K562 (cell line): ENCODE results near the gene FOXL3. TPM values are rescaled to one million over a fixed set of nuclear protein-coding genes. Genes with fewer than 3 reads are reported as not detected.

Experiments
- ATAC-seq: fragments of 200-7000 bp; cut with Tn5 transposase; 3 replicates; pipeline ENCODE4 v1.9.1; 2020; ENCODE audit warnings: moderate library complexity
- BruUV-seq: library from RNA; stranded (reverse); fragments of 400-500 nt; replicated peaks from 2 replicates; lab custom pipeline; 2021; lab: Mats Ljungman, UMichigan
- CTCF ChIA-PET: fragments of 300-600 bp; formaldehyde crosslinking; extraction: SDS; loops from one replicate; lab custom pipeline; 2021; ENCODE audit warnings: low intra/inter-chr PET ratio; lab: Yijun Ruan, JAX
- POLR2A ChIA-PET: fragments of 300-600, 350-650 bp; sonication (Branson Sonifier 250); formaldehyde crosslinking; extraction: SDS; loops from one replicate; lab custom pipeline; 2021; ENCODE audit warnings: antibody characterized with exemption, inconsistent platforms; lab: Yijun Ruan, JAX
- DNase-seq, 4 experiments: peaks; one replicate each; pipeline versions ENCODE4 v3.0.0 to v3.0.0-alpha.2; 2011 to 2018; ENCODE audit warnings: low spot score in 3 of 4, mixed read lengths in 3 of 4; ENCODE audit errors: extremely low read depth in 1 of 4
- FAIRE-seq: peaks from 2 replicates; lab custom pipeline; 2011; peaks lifted over from hg19 to GRCh38; lab: Jason Lieb, UNC
- H2AFZ ChIP-seq: 2 replicates; pipeline ENCODE4 v1.6.0; 2011; ENCODE audit warnings: low read depth, low read length, control low read depth, inconsistent platforms
- H3K27ac ChIP-seq: fragments of 200-600 bp; 3 replicates; pipeline ENCODE4 v1.8.0; 2011; ENCODE audit warnings: low read depth, mild to moderate bottlenecking, control low read depth, inconsistent platforms, low read length, moderate library complexity, mixed read lengths; ENCODE audit errors: extremely low read depth
- H3K27me3 ChIP-seq, 2 experiments: fragments of 300-600 bp in 1 of 2; 2 replicates in 1 of 2; 3 replicates in 1 of 2; pipeline versions ENCODE4 v1.6.0 to v1.8.0; 2011; ENCODE audit warnings: inconsistent platforms in 2 of 2, low read length in 2 of 2, mild to moderate bottlenecking in 1 of 2, mixed read lengths in 1 of 2, moderate library complexity in 1 of 2; ENCODE audit not compliant: control insufficient read depth in 2 of 2, insufficient read depth in 2 of 2
- H3K36me3 ChIP-seq: fragments of 300-600 bp; 3 replicates; pipeline ENCODE4 v1.8.0; 2011; ENCODE audit warnings: mild to moderate bottlenecking, low read length, inconsistent platforms; ENCODE audit not compliant: control insufficient read depth, insufficient read depth
- H3K4me1 ChIP-seq, 2 experiments: fragments of 200-600 bp in 1 of 2; replicated peaks in 1 of 2; 2 replicates in 1 of 2; 3 replicates in 1 of 2; pipeline versions ENCODE4 v1.5.1 to v1.8.0; 2011; ENCODE audit warnings: inconsistent platforms in 2 of 2, low read length in 2 of 2, mild to moderate bottlenecking in 1 of 2, mixed read lengths in 1 of 2, moderate library complexity in 1 of 2; ENCODE audit not compliant: control insufficient read depth in 2 of 2, insufficient read depth in 2 of 2
- H3K4me2 ChIP-seq: 2 replicates; pipeline ENCODE4 v1.6.1; 2011; ENCODE audit warnings: low read length, control low read depth, inconsistent platforms, mixed read lengths; ENCODE audit not compliant: insufficient read depth
- H3K4me3 ChIP-seq: fragments of 200-600 bp; sonication (generic), shearing (Covaris generic); 2 replicates; pipeline ENCODE4 v1.5.1; 2016; ENCODE audit warnings: control low read depth, inconsistent platforms
- H3K79me2 ChIP-seq: fragments of 200-600 bp; 3 replicates; pipeline ENCODE4 v1.8.0; 2011; ENCODE audit warnings: low read length, inconsistent platforms; ENCODE audit not compliant: control insufficient read depth, insufficient read depth
- H3K9ac ChIP-seq, 2 experiments: 2 replicates each; pipeline versions ENCODE4 v1.6.0 to v1.6.1; 2011; ENCODE audit warnings: low read depth in 2 of 2, low read length in 2 of 2, control low read depth in 1 of 2, inconsistent platforms in 1 of 2, mild to moderate bottlenecking in 1 of 2, mixed read lengths in 1 of 2; ENCODE audit not compliant: insufficient read depth in 1 of 2
- H3K9me1 ChIP-seq: one replicate; pipeline ENCODE4 v1.6.0; 2011; ENCODE audit warnings: inconsistent platforms, mild to moderate bottlenecking, low read length, moderate library complexity; ENCODE audit not compliant: control insufficient read depth, insufficient read depth
- H3K9me3 ChIP-seq: replicated peaks from 2 replicates; pipeline ENCODE4 v1.5.1; 2011; ENCODE audit warnings: low read depth, low read length, inconsistent platforms; ENCODE audit not compliant: control insufficient read depth, insufficient read depth
- H4K20me1 ChIP-seq: replicated peaks from 2 replicates; pipeline ENCODE4 v1.6.1; 2011; ENCODE audit warnings: low read length, inconsistent platforms, mixed read lengths; ENCODE audit not compliant: control insufficient read depth, insufficient read depth
- ELK1 ChIP-seq: sonication (generic); formaldehyde crosslinking; IDR thresholded peaks from 2 replicates; pipeline ENCODE4 v1.8.1; 2022; ENCODE audit warnings: missing genetic modification reagents
- HMGN3 ChIP-seq: IDR thresholded peaks from 2 replicates; pipeline ENCODE4 v1.6.1; 2011; ENCODE audit warnings: borderline replicate concordance, low read depth, mild to moderate bottlenecking, mixed read lengths, low read length; ENCODE audit not compliant: insufficient read length; ENCODE audit errors: extremely low read depth
- KAT7 ChIP-seq: sonication (generic); formaldehyde crosslinking; IDR thresholded peaks from 2 replicates; pipeline ENCODE4 v1.8.0; 2022; ENCODE audit warnings: missing genetic modification reagents, mild to moderate bottlenecking, borderline replicate concordance
- MYC ChIP-seq, 2 experiments: fragments of 250-450 bp in 1 of 2; sonication (Bioruptor Pico) in 1 of 2; IDR thresholded peaks; 2 replicates each; pipeline versions ENCODE4 v1.5.1 to v1.6.1; 2012 to 2021; ENCODE audit warnings: low read depth in 2 of 2, borderline replicate concordance in 1 of 2, improper control_type of control experiment in 1 of 2, low read length in 1 of 2, mild to moderate bottlenecking in 1 of 2, moderate library complexity in 1 of 2
- SFPQ ChIP-seq: fragments of 200-400 bp; formaldehyde crosslinking; IDR thresholded peaks from 2 replicates; pipeline ENCODE4 v1.6.1; 2017; ENCODE audit warnings: mild to moderate bottlenecking, low read depth, low read length, moderate library complexity
- TAF1 ChIP-seq: IDR thresholded peaks from 2 replicates; pipeline ENCODE4 v1.6.1; 2011; ENCODE audit warnings: mild to moderate bottlenecking, low read length, moderate library complexity; ENCODE audit not compliant: insufficient read depth, control insufficient read depth, severe bottlenecking; ENCODE audit errors: extremely low read depth
- TARDBP ChIP-seq: fragments of 450-650 bp; IDR thresholded peaks from 2 replicates; pipeline ENCODE4 v1.6.1; 2016
- TRIM24 ChIP-seq, 2 experiments: fragments of 450-650 bp; IDR thresholded peaks; 2 replicates each; pipeline ENCODE4 v1.6.1; 2016
- ZNF212 ChIP-seq: fragments of 450-650 bp; formaldehyde crosslinking; IDR thresholded peaks from 2 replicates; pipeline ENCODE4 v1.4.0; 2020; ENCODE audit warnings: mild to moderate bottlenecking
- ZNF408 ChIP-seq: fragments of 250-450 bp; sonication (Bioruptor Pico); IDR thresholded peaks from 2 replicates; pipeline ENCODE4 v1.4.0; 2020; ENCODE audit warnings: low read depth, mild to moderate bottlenecking, moderate library complexity
- WGBS: fragments of 100-300 bp; shearing (Covaris generic); methylation state at CpG from one replicate; pipeline ENCODE4 v1.1.6; 2016; ENCODE audit warnings: low coverage, mixed read lengths; ENCODE audit not compliant: insufficient coverage; ENCODE audit errors: missing lambda C conversion rate; 5-methylcytosine and 5-hydroxymethylcytosine counted together
- in situ Hi-C: fragments of 300-500 bp; cut with MboI; formaldehyde crosslinking; loops from 4 replicates; pipeline ENCODE4 v1.15.0; 2018; ENCODE audit warnings: inconsistent platforms, mixed read lengths
- intact Hi-C: fragments of 100-400 bp; cut with micrococcal nuclease; formaldehyde crosslinking; loops from 2 replicates; pipeline ENCODE4 v1.14.2; 2022
- polyA plus RNA-seq, 8 experiments: library from polyadenylated mRNA; depleted of rRNA in 4 of 8; stranded (reverse) in 5 of 8; unstranded in 3 of 8; fragments of >200 nt; fragmentation: Nextera tagmentation in 2 of 8; fragmentation: Illumina TruSeq in 1 of 8; extraction: Ambion mirVana in 2 of 8; extraction: Trizol in 1 of 8; gene quantifications; 2 replicates each; pipeline versions ENCODE4 v1.2.1 to v1.2.3, GENCODE V29; 2011 to 2014; ENCODE audit warnings: inconsistent platforms in 1 of 8, missing spikeins in 1 of 8
- total RNA-seq, 7 experiments: library from RNA; depleted of rRNA in 6 of 7; stranded (reverse); fragments of >200 nt in 6 of 7; fragmentation: Illumina TruSeq in 2 of 7; extraction: Trizol in 2 of 7; gene quantifications; 2 replicates each; pipeline versions ENCODE4 v1.2.1 to v1.2.3, GENCODE V29; 2011 to 2021; ENCODE audit warnings: low replicate concordance in 1 of 7

The FOXL3 gene
- total and polyA plus RNA-seq, 9 of the 15 experiments (the other 6 are each of a cell fraction or from before 2014, with no cell fraction given): not detected

- Histone ChIP-seq H2AFZ (no peak overlapping the region), H3K4me1 (peaks cover 0 to 19% of the 10 kb centered on the region in 2 experiments; a peak in 1 of 5 replicates), H4K20me1 (peaks cover 14% of the 10 kb centered on the region; the same call in 1 of the 2 replicates), H3K4me2 (no peak overlapping the region), H3K4me3 (no peak overlapping the region), H3K9ac (no peak overlapping the region), H3K36me3 (no peaks in the 10 kb centered on the region), H3K79me2 (no peaks in the 10 kb centered on the region), H3K9me1 (no peaks in the 10 kb centered on the region), H3K27me3 (peaks cover 34 to 67% of the 10 kb centered on the region in 2 experiments), H3K27ac (no peak overlapping the region), H3K9me3 (peaks cover 12% of the 10 kb centered on the region)
- ATAC-seq (no peak), DNase-seq (peak in 1 of 4 experiments; percentile 15), FAIRE-seq (no peak)
- POLR2A ChIA-PET: no interaction called here
- 2% methylated on average over 23 of the region's 31 CpGs for WGBS
- CTCF ChIA-PET: interaction anchor here (1.0 kb wide), 1 partner anchor 8 kb away, joined by 3 read pairs; no protein-coding TSS in a partner anchor
- in situ Hi-C loops: no loop called here
- intact Hi-C loops: no loop called here
- no TSS peak for BruUV-seq
- TF ChIP-seq SFPQ (no peak), MYC (IDR thresholded peaks at IDR 0.05; ENCODE audit: low read depth, low read length) (no peak), MYC (CRISPR knock-in tag; IDR thresholded peaks at IDR 0.05; ENCODE audit: borderline replicate concordance, low read depth) (no peak), TRIM24 (IDR thresholded peaks at IDR 0.05) (no peak), ZNF408 (CRISPR knock-in tag) (no peak), TARDBP (no peak), KAT7 (no peak), ELK1 (CRISPR knock-in tag) (no peak), ZNF212 (CRISPR knock-in tag) (no peak), HMGN3 (no peak), TAF1 (no peak)
These were observed 31.3 kb upstream of the FOXL3 start for GRCh38 chr7:258476-259190.
